ENCODE results near the gene SLC7A6.

SLC7A6 gene

GRCh38 chr16:68252383-68252782 is 11.9 kb upstream of the SLC7A6 start:
- H3K9me2 ChIP-seq (replicated peaks; ENCODE audit: low read depth, low read length): no peaks in the 10 kb centered on the region
- peaks cover 20% of the 10 kb centered on the region for H3K4me1 ChIP-seq (ENCODE audit: insufficient read depth, low read length, poor library complexity, severe bottlenecking)
- no peak overlapping the region for H2AFZ ChIP-seq (ENCODE audit: low read length)
- H3K9me3 ChIP-seq (ENCODE audit: insufficient read depth, low read depth, low read length): no peaks in the 10 kb centered on the region
- H3K79me2 ChIP-seq (ENCODE audit: insufficient read depth, low read length): no peaks in the 10 kb centered on the region
- TF ChIP-seq EZH2phosphoT487 (IDR thresholded peaks at IDR 0.05; ENCODE audit: borderline replicate concordance) (no peak), CTCF (conservative IDR thresholded peaks at IDR 0.05; ENCODE audit: low read length) (no peak)
- no peaks in the 10 kb centered on the region for H3F3A ChIP-seq (ENCODE audit: low read depth)
- no peak overlapping the region for H3K9ac ChIP-seq (ENCODE audit: low read depth, low read length, poor library complexity, severe bottlenecking)
- H3K4me3 ChIP-seq (ENCODE audit: low read length, poor library complexity, severe bottlenecking): no peak overlapping the region
- no peaks in the 10 kb centered on the region for H3K27me3 ChIP-seq (ENCODE audit: insufficient read depth, low read length, poor library complexity, severe bottlenecking)
- H3K36me3 ChIP-seq (ENCODE audit: insufficient read depth, low read length): peaks cover 13% of the 10 kb centered on the region; the same call in 1 of the 2 replicates
- H3K4me2 ChIP-seq (ENCODE audit: low read depth, low read length, poor library complexity, severe bottlenecking): no peak overlapping the region
- no peaks in the 10 kb centered on the region for H4K20me1 ChIP-seq (ENCODE audit: insufficient read depth, low read length, poor library complexity, severe bottlenecking)

- Histone ChIP-seq H3K4me1 (ENCODE audit: insufficient read depth, low read length, poor library complexity, severe bottlenecking) (peaks cover 29% of the 10 kb centered on the region), H3K36me3 (ENCODE audit: insufficient read depth, low read length) (peaks cover 13% of the 10 kb centered on the region; the same call in 1 of the 2 replicates), H3K79me2 (ENCODE audit: insufficient read depth, low read length) (no peaks in the 10 kb centered on the region), H3K9me3 (ENCODE audit: insufficient read depth, low read depth, low read length) (no peaks in the 10 kb centered on the region), H3K9ac (ENCODE audit: low read depth, low read length, poor library complexity, severe bottlenecking) (no peak overlapping the region), H3K9me2 (replicated peaks; ENCODE audit: low read depth, low read length) (no peaks in the 10 kb centered on the region), H3K4me3 (ENCODE audit: low read length, poor library complexity, severe bottlenecking) (no peak overlapping the region), H3K4me2 (ENCODE audit: low read depth, low read length, poor library complexity, severe bottlenecking) (no peak overlapping the region), H4K20me1 (ENCODE audit: insufficient read depth, low read length, poor library complexity, severe bottlenecking) (no peaks in the 10 kb centered on the region), H3K27me3 (ENCODE audit: insufficient read depth, low read length, poor library complexity, severe bottlenecking) (no peaks in the 10 kb centered on the region), H2AFZ (ENCODE audit: low read length) (no peak overlapping the region), H3F3A (ENCODE audit: low read depth) (no peaks in the 10 kb centered on the region)
- TF ChIP-seq EZH2phosphoT487 (IDR thresholded peaks at IDR 0.05; ENCODE audit: borderline replicate concordance) (no peak), CTCF (conservative IDR thresholded peaks at IDR 0.05; ENCODE audit: low read length) (no peak)
These were observed 10.6 kb upstream of the SLC7A6 start for GRCh38 chr16:68253721-68254120.

GRCh38 chr16:68255712-68256111 is 8.6 kb upstream of the SLC7A6 start:
- H3K36me3 ChIP-seq (ENCODE audit: insufficient read depth, low read length): peaks cover 24% of the 10 kb centered on the region; the same call in 1 of the 2 replicates
- no peak overlapping the region for H3K4me2 ChIP-seq (ENCODE audit: low read depth, low read length, poor library complexity, severe bottlenecking)
- no peak overlapping the region for H3K4me3 ChIP-seq (ENCODE audit: low read length, poor library complexity, severe bottlenecking)
- H3K9me2 ChIP-seq (replicated peaks; ENCODE audit: low read depth, low read length): no peaks in the 10 kb centered on the region
- peaks cover 33% of the 10 kb centered on the region for H3K4me1 ChIP-seq (ENCODE audit: insufficient read depth, low read length, poor library complexity, severe bottlenecking)
- H3K27me3 ChIP-seq (ENCODE audit: insufficient read depth, low read length, poor library complexity, severe bottlenecking): no peaks in the 10 kb centered on the region
- H4K20me1 ChIP-seq (ENCODE audit: insufficient read depth, low read length, poor library complexity, severe bottlenecking): no peaks in the 10 kb centered on the region
- H3K9me3 ChIP-seq (ENCODE audit: insufficient read depth, low read depth, low read length): no peaks in the 10 kb centered on the region
- no peaks in the 10 kb centered on the region for H3K79me2 ChIP-seq (ENCODE audit: insufficient read depth, low read length)
- H3K9ac ChIP-seq (ENCODE audit: low read depth, low read length, poor library complexity, severe bottlenecking): no peak overlapping the region
- no peak overlapping the region for H2AFZ ChIP-seq (ENCODE audit: low read length)
- H3F3A ChIP-seq (ENCODE audit: low read depth): no peaks in the 10 kb centered on the region
- TF ChIP-seq CTCF (conservative IDR thresholded peaks at IDR 0.05; ENCODE audit: low read length): no peak
- no peak for TF ChIP-seq EZH2phosphoT487 (IDR thresholded peaks at IDR 0.05; ENCODE audit: borderline replicate concordance)
